Left lung (tissue), 10 donors: ENCODE data around the gene AUTS2. TPM values are rescaled to one million over a fixed set of nuclear protein-coding genes. Genes with fewer than 3 reads are reported as not detected.

Experiments
- ATAC-seq: fragments of 200-7000 bp; cut with Tn5 transposase; one replicate; pipeline ENCODE4 v1.9.1; 2020; ENCODE audit warnings: moderate library complexity
- DNase-seq, 4 donors: peaks; one replicate each; pipeline ENCODE4 v3.0.0-alpha.2; 2013 to 2020
- H3K27ac ChIP-seq, 2 donors: fragments of 200-600 bp; sonication (generic) in 1 of 2; one replicate each; pipeline versions ENCODE4 v1.5.0 to v1.8.0; 2020 to 2021
- H3K27me3 ChIP-seq, 2 donors: fragments of 200-600 bp; sonication (generic) in 1 of 2; one replicate each; pipeline versions ENCODE4 v1.5.0 to v1.8.0; 2020 to 2021
- H3K36me3 ChIP-seq, 2 donors: fragments of 200-600 bp; sonication (generic) in 1 of 2; one replicate each; pipeline versions ENCODE4 v1.5.0 to v1.8.0; 2020 to 2021
- H3K4me1 ChIP-seq, 2 donors: fragments of 200-600 bp; one replicate each; pipeline ENCODE4 v1.8.0; 2021
- H3K4me3 ChIP-seq, 2 donors: fragments of 200-600 bp; sonication (generic) in 1 of 2; one replicate each; pipeline versions ENCODE4 v1.5.0 to v1.8.0; 2020 to 2021; ENCODE audit warnings: mild to moderate bottlenecking in 1 of 2
- H3K9me3 ChIP-seq, 2 donors: fragments of 200-600 bp; sonication (generic) in 1 of 2; one replicate each; pipeline versions ENCODE4 v1.5.0 to v1.8.0; 2020 to 2021
- intact Hi-C, 2 donors: fragments of 100-400 bp; cut with DNase I; formaldehyde crosslinking; loops; one replicate each; pipeline versions ENCODE4 v1.11.2 to v1.14.2; 2022
- polyA plus RNA-seq, 6 donors: library from polyadenylated mRNA; unstranded; fragments of 120-200 nt; gene quantifications; one replicate each; pipeline ENCODE4 v1.2.1, GENCODE V29; 2013; ENCODE audit not compliant: insufficient read length in 6 of 6
- total RNA-seq, 2 donors: library from RNA; stranded (reverse); fragmentation: NEBNext Ultra II Directional; extraction: Animal tissue kit (Norgen Biotek cat#: 25700); gene quantifications; one replicate each; pipeline ENCODE4 v1.2.1, GENCODE V29; 2021
- TF ChIP-seq, protein P1 (sequence below), 2 donors: fragments of 200-600 bp; sonication (generic) in 1 of 2; IDR thresholded peaks; one replicate each; pipeline versions ENCODE4 v1.5.0 to v1.8.0; 2021; ENCODE audit warnings: antibody characterized with exemption in 2 of 2
- donor health status: DM: no; HTN: yes; CAD: no.
- donor health status: DM: no; HTN: no; CAD: no.

AUTS2 gene
- total and polyA plus RNA-seq, 8 donors = 40.4 to 119 (median 103) TPM

- Histone ChIP-seq H3K36me3 (no peaks in the 10 kb centered on the region), H3K27ac (no peak overlapping the region), H3K9me3 (no peaks in the 10 kb centered on the region), H3K27me3 (no peaks in the 10 kb centered on the region), H3K4me1 (no peaks in the 10 kb centered on the region), H3K4me3 (no peak overlapping the region)
- DNase-seq (no peak), ATAC-seq (no peak)
- TF ChIP-seq, protein P1, sequence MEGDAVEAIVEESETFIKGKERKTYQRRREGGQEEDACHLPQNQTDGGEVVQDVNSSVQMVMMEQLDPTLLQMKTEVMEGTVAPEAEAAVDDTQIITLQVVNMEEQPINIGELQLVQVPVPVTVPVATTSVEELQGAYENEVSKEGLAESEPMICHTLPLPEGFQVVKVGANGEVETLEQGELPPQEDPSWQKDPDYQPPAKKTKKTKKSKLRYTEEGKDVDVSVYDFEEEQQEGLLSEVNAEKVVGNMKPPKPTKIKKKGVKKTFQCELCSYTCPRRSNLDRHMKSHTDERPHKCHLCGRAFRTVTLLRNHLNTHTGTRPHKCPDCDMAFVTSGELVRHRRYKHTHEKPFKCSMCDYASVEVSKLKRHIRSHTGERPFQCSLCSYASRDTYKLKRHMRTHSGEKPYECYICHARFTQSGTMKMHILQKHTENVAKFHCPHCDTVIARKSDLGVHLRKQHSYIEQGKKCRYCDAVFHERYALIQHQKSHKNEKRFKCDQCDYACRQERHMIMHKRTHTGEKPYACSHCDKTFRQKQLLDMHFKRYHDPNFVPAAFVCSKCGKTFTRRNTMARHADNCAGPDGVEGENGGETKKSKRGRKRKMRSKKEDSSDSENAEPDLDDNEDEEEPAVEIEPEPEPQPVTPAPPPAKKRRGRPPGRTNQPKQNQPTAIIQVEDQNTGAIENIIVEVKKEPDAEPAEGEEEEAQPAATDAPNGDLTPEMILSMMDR (IDR thresholded peaks at IDR 0.05) = no peak
- intact Hi-C loops = no loop called here
These were observed 968.4 kb downstream of the AUTS2 start for GRCh38 chr7:70566671-70567070.

GRCh38 chr7:70568674-70569334 lies 970.5 kb downstream of the AUTS2 start:
- H3K4me3 ChIP-seq = no peak overlapping the region
- DNase-seq (no peak), ATAC-seq (no peak)
- H3K4me1 ChIP-seq = no peaks in the 10 kb centered on the region
- H3K27ac ChIP-seq = no peak overlapping the region
- H3K9me3 ChIP-seq = no peaks in the 10 kb centered on the region
- intact Hi-C loops = no loop called here
- no peaks in the 10 kb centered on the region for H3K27me3 ChIP-seq
- TF ChIP-seq, protein P1 (IDR thresholded peaks at IDR 0.05) = no peak
- H3K36me3 ChIP-seq = no peaks in the 10 kb centered on the region

DNA sequence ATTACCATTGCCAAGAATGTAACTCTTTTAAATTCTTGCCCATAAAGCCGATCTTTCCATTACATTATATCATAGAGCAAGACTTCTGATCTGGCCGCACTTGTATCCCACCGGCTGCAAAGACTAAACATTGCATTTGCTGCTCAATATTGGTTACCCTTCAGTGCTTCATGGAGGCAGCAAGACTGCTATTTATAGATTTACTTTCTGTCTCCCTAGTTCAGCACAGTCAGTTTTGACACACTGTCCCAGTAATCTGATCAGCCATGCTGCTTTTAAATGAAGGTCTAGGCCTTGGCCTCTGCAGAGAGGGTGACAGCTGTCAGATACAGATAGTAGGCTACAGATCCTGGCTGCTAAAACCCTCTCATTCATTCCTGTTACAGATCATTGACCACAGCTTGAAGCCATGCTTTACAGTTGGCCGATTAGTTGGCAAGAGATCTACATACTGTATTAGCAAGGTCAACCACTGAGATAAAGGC lies 971.1 kb downstream of the AUTS2 start:
- intact Hi-C loops = no loop called here
- TF ChIP-seq, protein P1 (IDR thresholded peaks at IDR 0.05) = no peak
- no peaks in the 10 kb centered on the region for H3K36me3 ChIP-seq
- H3K4me3 ChIP-seq = no peak overlapping the region
- H3K9me3 ChIP-seq = no peaks in the 10 kb centered on the region
- H3K27ac ChIP-seq = no peak overlapping the region
- DNase-seq = no peak
- ATAC-seq = no peak
- H3K27me3 ChIP-seq = no peaks in the 10 kb centered on the region
- H3K4me1 ChIP-seq = no peaks in the 10 kb centered on the region

DNA sequence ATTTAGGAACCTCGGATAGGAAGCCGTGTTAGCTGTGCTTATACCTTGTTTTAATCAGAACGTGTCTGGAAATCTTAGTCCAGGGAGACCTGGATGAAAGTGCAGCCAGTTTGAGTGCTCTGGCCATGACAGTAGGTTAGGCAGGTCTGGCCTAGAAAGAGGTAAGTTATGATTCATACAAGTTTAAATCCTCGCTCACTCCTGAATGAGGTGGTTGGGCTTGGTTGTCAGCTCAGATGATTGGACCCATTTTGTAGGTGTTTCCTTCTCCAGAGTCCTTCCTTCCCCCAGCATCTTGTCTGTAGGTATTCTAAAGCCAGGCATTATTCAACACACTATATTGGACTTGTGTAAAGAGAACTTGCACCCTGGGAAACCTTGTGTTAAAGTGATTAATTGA lies 971.8 kb downstream of the AUTS2 start:
- no peaks in the 10 kb centered on the region for H3K27me3 ChIP-seq
- H3K4me3 ChIP-seq = no peak overlapping the region
- no peaks in the 10 kb centered on the region for H3K9me3 ChIP-seq
- no peak for DNase-seq
- TF ChIP-seq, protein P1 (IDR thresholded peaks at IDR 0.05) = no peak
- intact Hi-C loops = no loop called here
- H3K27ac ChIP-seq = no peak overlapping the region
- no peaks in the 10 kb centered on the region for H3K4me1 ChIP-seq
- H3K36me3 ChIP-seq = no peaks in the 10 kb centered on the region
- ATAC-seq = no peak

DNA sequence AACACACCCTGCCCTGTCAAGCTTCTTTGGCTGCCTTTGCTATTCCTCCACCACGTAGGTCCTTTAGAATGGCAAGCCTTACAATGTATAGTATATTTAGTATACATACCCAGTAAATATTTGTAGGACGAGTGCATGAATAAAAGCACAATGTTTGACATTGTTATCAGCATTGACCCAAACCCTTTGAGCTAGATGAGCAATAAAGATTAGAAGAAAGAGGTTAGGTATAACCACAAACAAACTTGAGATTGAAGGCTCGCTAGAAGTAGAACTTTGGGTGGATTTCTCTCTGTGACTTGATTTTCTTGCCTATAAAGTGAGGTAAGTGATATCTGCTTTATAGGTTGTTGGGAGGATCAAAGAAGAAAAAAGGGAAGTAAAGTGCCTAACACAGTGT lies 972.7 kb downstream of the AUTS2 start:
- Histone ChIP-seq H3K27me3 (no peaks in the 10 kb centered on the region), H3K4me3 (no peak overlapping the region), H3K27ac (no peak overlapping the region), H3K36me3 (no peaks in the 10 kb centered on the region), H3K4me1 (no peaks in the 10 kb centered on the region), H3K9me3 (no peaks in the 10 kb centered on the region)
- TF ChIP-seq, protein P1 (IDR thresholded peaks at IDR 0.05) = no peak
- no peak for DNase-seq
- ATAC-seq = no peak
- intact Hi-C loops = no loop called here
